ENCODE measurements around the gene SPRY1.

Gene SPRY1

DNA sequence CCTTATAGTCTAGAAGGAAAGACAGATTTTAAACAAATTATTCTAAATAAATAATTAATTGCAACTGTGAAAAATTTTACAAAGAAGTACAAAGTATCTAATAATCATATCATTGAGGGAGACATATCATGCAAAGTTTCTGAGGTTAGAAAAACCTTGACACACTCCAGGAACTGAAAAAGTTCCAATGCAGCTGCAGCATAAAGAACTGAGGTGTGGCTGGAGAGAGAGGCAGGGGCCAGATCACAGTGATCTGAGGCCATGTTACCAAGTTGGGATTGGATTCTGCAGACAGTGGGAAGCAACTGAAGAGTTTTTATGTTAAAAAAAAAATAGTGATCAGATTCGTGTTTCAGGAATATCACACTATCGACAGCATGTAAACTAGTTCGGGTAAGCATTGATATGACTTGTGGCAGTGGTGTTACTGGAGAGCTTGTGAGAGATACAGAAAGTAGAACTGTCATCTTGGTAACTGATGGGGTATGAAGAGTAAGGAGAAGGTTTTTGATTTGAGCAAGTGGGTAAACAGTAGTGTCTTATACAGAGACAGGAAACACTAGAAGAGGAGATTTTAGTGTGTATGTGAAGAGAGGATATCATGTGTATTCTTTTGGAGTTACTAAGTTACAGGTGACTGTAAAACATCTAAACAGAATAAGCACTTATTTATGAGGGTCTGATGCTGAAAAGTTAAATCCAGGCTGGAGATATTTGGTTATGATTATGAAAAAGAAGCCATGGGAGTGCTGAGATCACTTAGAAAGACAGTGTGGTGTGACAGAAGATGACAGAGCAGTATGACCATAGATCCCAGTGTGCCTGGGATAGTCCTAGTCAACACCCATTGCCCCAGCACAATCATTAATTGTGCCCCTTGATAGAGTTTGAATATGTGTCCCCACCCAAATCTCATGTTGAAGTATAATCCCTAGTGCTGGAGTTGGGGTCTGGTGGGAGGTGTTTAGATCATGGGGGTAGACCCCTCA, 15.6 kb upstream of the SPRY1 start:
- no peaks in the 10 kb centered on the region for H3K27me3 ChIP-seq (ENCODE audit: insufficient read depth, low read length)
- no peaks in the 10 kb centered on the region for H3K9me3 ChIP-seq (ENCODE audit: insufficient read depth, low read depth, low read length)
- no peak overlapping the region for H3K9ac ChIP-seq (ENCODE audit: low read depth, low read length)
- H3K4me1 ChIP-seq (ENCODE audit: insufficient read depth, low read length), result peaks cover 29% of the 10 kb centered on the region; the same call in 1 of the 2 replicates
- no peaks in the 10 kb centered on the region for H3K36me3 ChIP-seq (ENCODE audit: insufficient read depth, low read depth, low read length)
- H3K4me3 ChIP-seq (ENCODE audit: low read length), result no peak overlapping the region
- no peak overlapping the region for H3K27ac ChIP-seq (ENCODE audit: low read length)

- no peaks in the 10 kb centered on the region for H3K9me3 ChIP-seq (ENCODE audit: insufficient read depth, low read depth, low read length)
- H3K9ac ChIP-seq (ENCODE audit: low read depth, low read length), result no peak overlapping the region
- peaks cover 29% of the 10 kb centered on the region; the same call in 1 of the 2 replicates for H3K4me1 ChIP-seq (ENCODE audit: insufficient read depth, low read length)
- H3K27ac ChIP-seq (ENCODE audit: low read length), result no peak overlapping the region
- H3K27me3 ChIP-seq (ENCODE audit: insufficient read depth, low read length), result no peaks in the 10 kb centered on the region
- no peak overlapping the region for H3K4me3 ChIP-seq (ENCODE audit: low read length)
- no peaks in the 10 kb centered on the region for H3K36me3 ChIP-seq (ENCODE audit: insufficient read depth, low read depth, low read length)
Measured at GRCh38 chr4:123381996-123382395, 14.6 kb upstream of the SPRY1 start.

DNA sequence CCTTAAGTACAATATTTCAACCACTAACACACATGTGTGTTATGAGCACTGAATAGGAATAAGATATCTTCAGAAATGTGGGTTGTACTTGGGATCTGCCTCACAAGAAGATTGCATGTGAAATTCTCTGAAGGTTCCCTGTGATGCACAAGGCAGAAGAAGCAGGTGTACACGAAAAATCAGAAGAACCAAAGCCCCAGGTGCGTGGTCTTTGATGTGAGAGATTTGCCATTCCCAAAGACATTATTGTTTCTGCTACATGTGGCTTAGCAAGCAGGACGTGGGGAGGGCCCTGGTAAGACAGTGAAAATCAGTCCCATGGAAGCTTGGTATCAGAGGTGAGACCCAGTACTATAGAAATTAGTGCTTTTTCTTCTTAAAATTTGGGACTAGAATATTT, 13.0 kb upstream of the SPRY1 start:
- Histone ChIP-seq H3K4me1 (ENCODE audit: insufficient read depth, low read length) (peaks cover 18% of the 10 kb centered on the region; the same call in 1 of the 2 replicates), H3K27ac (ENCODE audit: low read length) (no peak overlapping the region)

DNA sequence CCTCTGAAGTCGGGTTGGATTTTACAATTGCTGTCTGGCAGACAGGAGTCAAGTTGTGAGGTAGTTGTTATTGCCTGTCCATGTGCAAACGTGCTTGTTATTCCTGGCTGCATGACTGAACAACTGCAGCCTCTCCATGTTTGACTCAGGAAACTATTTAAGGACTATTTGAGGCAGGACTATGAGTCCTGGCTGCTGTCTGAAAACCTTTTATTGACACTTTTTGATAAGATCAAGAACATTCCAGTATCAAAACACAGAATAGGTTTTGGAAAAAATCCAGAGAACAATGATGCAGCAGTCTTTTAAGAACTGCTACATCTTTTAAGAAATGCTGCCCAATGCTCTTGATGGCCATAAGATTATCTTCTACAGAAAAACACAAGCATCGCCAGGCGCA, 10.0 kb upstream of the SPRY1 start:
- Histone ChIP-seq H3K27ac (ENCODE audit: low read length) (no peak overlapping the region), H3K27me3 (ENCODE audit: insufficient read depth, low read length) (no peaks in the 10 kb centered on the region), H3K36me3 (ENCODE audit: insufficient read depth, low read depth, low read length) (no peaks in the 10 kb centered on the region), H3K9ac (ENCODE audit: low read depth, low read length) (no peak overlapping the region), H3K9me3 (ENCODE audit: insufficient read depth, low read depth, low read length) (no peaks in the 10 kb centered on the region), H3K4me1 (ENCODE audit: insufficient read depth, low read length) (peaks cover 5% of the 10 kb centered on the region; the same call in 1 of the 2 replicates), H3K4me3 (ENCODE audit: low read length) (no peak overlapping the region)

More for the DNA sequence above, 13.0 kb upstream of the SPRY1 start:
- Histone ChIP-seq H3K9me3 (ENCODE audit: insufficient read depth, low read depth, low read length) (no peaks in the 10 kb centered on the region), H3K27me3 (ENCODE audit: insufficient read depth, low read length) (no peaks in the 10 kb centered on the region), H3K4me3 (ENCODE audit: low read length) (no peak overlapping the region), H3K9ac (ENCODE audit: low read depth, low read length) (no peak overlapping the region), H3K36me3 (ENCODE audit: insufficient read depth, low read depth, low read length) (no peaks in the 10 kb centered on the region)

DNA sequence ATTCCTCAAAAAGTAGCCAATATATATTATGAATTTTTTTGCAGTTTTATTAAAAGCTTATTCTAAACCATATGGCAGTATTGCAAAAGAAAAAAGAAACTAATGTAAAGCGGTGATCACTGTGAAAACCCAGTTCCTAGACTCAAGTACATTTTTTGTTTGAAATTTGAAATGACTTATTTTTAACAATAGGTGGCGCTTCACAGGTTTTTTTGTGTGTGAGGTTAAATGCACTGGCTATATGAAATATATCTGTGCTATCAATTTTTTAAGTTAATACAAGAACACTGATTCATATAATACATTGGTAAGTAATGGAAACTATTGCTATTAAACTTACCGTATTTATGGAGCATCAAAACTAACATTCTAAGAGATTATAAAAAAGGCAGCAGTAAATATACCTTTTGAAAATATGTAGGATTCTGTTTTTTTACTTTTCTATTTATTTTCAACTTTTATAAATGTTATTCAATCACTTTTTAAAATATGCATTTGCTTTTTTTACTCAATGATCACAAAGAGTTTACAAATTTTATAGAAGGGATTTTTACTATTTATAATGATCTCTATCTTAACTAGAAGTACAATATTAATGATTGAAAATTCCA, 5.6 kb upstream of the SPRY1 start:
- no peak overlapping the region for H3K4me3 ChIP-seq (ENCODE audit: low read length)
- H3K9me3 ChIP-seq (ENCODE audit: insufficient read depth, low read depth, low read length), result no peaks in the 10 kb centered on the region
- no peaks in the 10 kb centered on the region for H3K27me3 ChIP-seq (ENCODE audit: insufficient read depth, low read length)
- no peak overlapping the region for H3K27ac ChIP-seq (ENCODE audit: low read length)
- H3K36me3 ChIP-seq (ENCODE audit: insufficient read depth, low read depth, low read length), result no peaks in the 10 kb centered on the region
- H3K4me1 ChIP-seq (ENCODE audit: insufficient read depth, low read length), result peaks cover 5% of the 10 kb centered on the region; the same call in 1 of the 2 replicates
- no peak overlapping the region for H3K9ac ChIP-seq (ENCODE audit: low read depth, low read length)

GRCh38 chr4:123393721-123394120, 2.9 kb upstream of the SPRY1 start:
- Histone ChIP-seq H3K27ac (ENCODE audit: low read length) (no peak overlapping the region), H3K4me1 (ENCODE audit: insufficient read depth, low read length) (peaks cover 5% of the 10 kb centered on the region; the same call in 1 of the 2 replicates), H3K9ac (ENCODE audit: low read depth, low read length) (no peak overlapping the region), H3K9me3 (ENCODE audit: insufficient read depth, low read depth, low read length) (no peaks in the 10 kb centered on the region), H3K27me3 (ENCODE audit: insufficient read depth, low read length) (no peaks in the 10 kb centered on the region), H3K36me3 (ENCODE audit: insufficient read depth, low read depth, low read length) (no peaks in the 10 kb centered on the region), H3K4me3 (ENCODE audit: low read length) (no peak overlapping the region)

DNA sequence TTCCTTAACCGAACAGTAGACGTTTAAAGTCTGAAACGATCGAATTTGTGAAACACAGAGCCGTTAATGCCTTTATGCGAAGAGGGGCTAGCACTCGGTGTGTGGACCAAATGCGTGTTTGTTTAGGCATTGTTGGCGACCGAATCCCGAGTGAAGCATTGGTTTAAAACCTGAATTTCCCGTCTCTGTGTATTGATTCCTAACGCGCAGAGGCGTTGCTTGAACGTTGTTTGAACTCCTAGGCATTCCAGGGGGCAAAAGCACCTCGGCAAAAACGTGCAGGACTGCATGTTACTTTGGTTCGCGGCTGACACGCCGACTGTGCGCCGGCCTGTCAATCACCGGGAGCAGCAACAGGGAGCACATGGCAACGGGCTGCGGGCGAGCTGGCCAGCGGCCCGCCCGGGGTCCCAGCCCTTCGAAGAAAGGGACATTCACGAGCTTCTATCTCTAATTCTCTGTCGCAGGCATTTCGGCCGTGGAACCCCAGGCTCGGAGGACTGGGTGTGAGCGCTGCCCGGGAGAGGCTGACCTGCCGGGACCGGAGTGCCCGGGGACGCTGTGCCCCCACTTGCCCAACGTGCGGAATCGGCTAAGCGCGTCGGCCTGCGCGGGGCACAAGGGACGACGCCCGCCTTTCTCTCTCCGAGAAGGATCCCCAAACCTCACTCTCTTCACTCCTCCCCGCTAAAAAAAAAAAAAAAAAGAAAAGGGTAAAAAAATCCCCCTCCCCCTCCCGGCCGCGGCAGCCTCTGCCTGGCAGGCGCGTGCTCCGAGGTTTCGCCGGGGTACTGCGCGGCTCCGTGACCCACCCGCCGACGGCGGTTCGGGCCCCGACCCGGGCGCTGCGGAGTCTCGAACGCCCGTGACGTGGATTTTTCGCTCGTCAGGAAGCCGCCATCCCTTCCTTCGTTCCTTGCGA, 810 bp downstream of the SPRY1 start:
- Histone ChIP-seq H3K4me3 (ENCODE audit: low read length) (peak overlapping the region; percentile 75), H3K27ac (ENCODE audit: low read length) (peak overlapping the region; percentile 26), H3K9me3 (ENCODE audit: insufficient read depth, low read depth, low read length) (no peaks in the 10 kb centered on the region), H3K9ac (ENCODE audit: low read depth, low read length) (peak overlapping the region; percentile 85; the same call in 1 of the 2 replicates), H3K36me3 (ENCODE audit: insufficient read depth, low read depth, low read length) (peaks cover 22% of the 10 kb centered on the region), H3K27me3 (ENCODE audit: insufficient read depth, low read length) (no peaks in the 10 kb centered on the region), H3K4me1 (ENCODE audit: insufficient read depth, low read length) (peaks cover 11% of the 10 kb centered on the region; the same call in 1 of the 2 replicates)

DNA sequence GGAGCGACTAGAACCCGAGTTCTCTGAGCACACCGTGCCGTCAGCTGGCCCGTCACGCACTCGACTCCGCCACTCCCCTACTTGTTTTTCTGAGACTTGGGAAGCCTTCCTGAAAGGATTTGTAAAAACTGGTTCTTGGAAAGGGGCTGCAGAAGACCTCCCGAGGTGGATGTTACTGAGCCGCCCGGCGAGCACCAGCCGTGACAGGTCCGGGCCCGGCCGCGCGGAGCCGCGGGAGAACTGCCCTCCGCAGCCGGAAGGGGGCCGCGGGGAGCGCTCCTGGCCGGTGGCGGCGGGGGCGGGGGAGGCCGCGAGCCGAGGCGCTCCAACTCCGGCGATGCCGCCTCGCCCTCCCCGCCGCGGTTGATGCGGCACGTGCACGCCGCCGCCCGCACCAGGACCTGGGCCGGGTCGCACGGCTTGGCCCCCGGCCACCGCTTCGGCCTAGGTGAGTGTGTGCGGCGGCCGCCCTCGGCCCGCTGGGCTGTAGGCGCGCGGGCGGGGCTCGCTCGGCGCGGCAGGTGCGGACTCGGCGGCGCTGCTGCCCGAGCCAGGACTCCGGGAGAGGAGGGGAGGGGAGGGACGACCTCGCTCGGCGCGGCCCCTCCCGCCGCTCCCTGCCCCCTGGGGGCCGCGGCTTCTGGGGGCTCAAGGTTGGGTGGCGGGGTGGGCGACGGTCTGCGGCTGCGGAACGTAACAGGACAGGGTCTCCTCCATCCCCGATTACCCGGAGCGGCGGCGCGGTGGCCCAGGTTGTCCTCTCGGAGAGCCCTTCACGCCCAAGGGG, 1.7 kb downstream of the SPRY1 start:
- no peaks in the 10 kb centered on the region for H3K9me3 ChIP-seq (ENCODE audit: insufficient read depth, low read depth, low read length)
- peaks cover 30% of the 10 kb centered on the region for H3K36me3 ChIP-seq (ENCODE audit: insufficient read depth, low read depth, low read length)
- H3K4me3 ChIP-seq (ENCODE audit: low read length), result peak overlapping the region; percentile 75
- no peak overlapping the region for H3K27ac ChIP-seq (ENCODE audit: low read length)
- peak overlapping the region; percentile 92; the same call in 1 of the 2 replicates for H3K9ac ChIP-seq (ENCODE audit: low read depth, low read length)
- H3K27me3 ChIP-seq (ENCODE audit: insufficient read depth, low read length), result no peaks in the 10 kb centered on the region
- H3K4me1 ChIP-seq (ENCODE audit: insufficient read depth, low read length), result peaks cover 11% of the 10 kb centered on the region; the same call in 1 of the 2 replicates

DNA sequence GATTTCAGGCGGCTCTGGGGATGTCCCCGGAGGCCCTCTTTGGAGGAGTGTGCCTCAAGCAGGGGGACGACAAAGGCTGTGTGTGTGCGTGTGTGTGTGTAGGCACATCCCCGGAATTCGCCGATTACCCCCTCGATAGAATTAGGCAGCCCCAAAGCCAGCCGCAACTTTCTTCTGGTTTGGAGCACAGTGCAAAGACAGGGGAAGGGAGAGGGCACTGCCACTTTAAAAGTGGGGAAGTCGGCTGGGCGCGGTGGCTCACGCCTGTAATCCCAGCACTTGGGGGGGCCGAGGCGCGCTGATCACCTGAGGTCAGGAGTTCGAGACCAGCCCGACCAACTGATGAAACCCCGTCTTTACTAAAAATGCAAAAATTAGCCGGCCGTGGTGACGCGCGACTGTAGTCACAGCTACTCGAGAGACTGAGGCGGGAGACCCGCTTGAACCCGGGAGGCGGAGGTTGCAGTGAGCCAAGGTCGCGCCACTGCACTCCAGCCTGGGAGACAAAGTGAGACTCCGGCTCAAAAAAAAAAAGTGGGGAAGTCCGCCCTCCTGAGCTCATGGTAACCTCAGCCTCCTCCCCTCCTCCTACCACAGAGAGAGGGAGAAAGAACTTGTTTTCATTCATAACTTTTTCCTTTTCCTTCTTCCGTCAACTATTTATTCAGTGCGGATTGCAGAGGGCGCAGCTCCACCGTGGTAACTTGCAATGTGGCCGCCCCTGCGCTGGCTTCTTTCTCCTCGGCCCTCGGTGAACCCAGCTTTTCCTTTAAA, 2.4 kb downstream of the SPRY1 start:
- Histone ChIP-seq H3K4me1 (ENCODE audit: insufficient read depth, low read length) (peaks cover 11% of the 10 kb centered on the region; the same call in 1 of the 2 replicates), H3K9me3 (ENCODE audit: insufficient read depth, low read depth, low read length) (no peaks in the 10 kb centered on the region), H3K4me3 (ENCODE audit: low read length) (peak overlapping the region; percentile 75), H3K36me3 (ENCODE audit: insufficient read depth, low read depth, low read length) (peaks cover 38% of the 10 kb centered on the region), H3K27ac (ENCODE audit: low read length) (peak overlapping the region; percentile 80), H3K27me3 (ENCODE audit: insufficient read depth, low read length) (no peaks in the 10 kb centered on the region), H3K9ac (ENCODE audit: low read depth, low read length) (peak overlapping the region; percentile 92)
